ENCODE measurements around the gene ZDHHC8. TPM values are rescaled to one million over a fixed set of nuclear protein-coding genes. Genes with fewer than 3 reads are reported as not detected.

The ZDHHC8 gene
- total RNA-seq, 4 donors from 2014 or later = 14.7 to 56.5 (median 17.1) TPM

GRCh38 chr22:20133930-20134549, 2.4 kb downstream of the ZDHHC8 start:
- Histone ChIP-seq H3K27me3 (no peaks in the 10 kb centered on the region), H3K36me3 (no peaks in the 10 kb centered on the region), H3K4me1 (peaks cover 24 to 52% (median 32%) of the 10 kb centered on the region in 4 donors), H3K4me3 (no peak overlapping the region), H3K9me3 (no peaks in the 10 kb centered on the region), H3K27ac (no peak overlapping the region)
- 67 to 85% methylated on average over 1 to 9 of the region's 12 CpGs for WGBS, 2 donors (ENCODE audit: low coverage in 1 of 2)
- in situ Hi-C loops (cut with MboI; ENCODE audit: low pct_ligation_motif_present in 1 of 4, low pct_unique_long_range_greater_than_20kb in 1 of 4, low sequenced_read_pairs in 3 of 4) = no loop called here
- intact Hi-C loops (cut with DNase I; ENCODE audit: low total_unique reads) = no loop called here
- TF ChIP-seq CTCF (IDR thresholded peaks at IDR 0.05) (no peak), EP300 (IDR thresholded peaks at IDR 0.05; ENCODE audit: low read depth) (no peak)
- no peak for DNase-seq

GRCh38 chr22:20135265-20135664, 3.7 kb downstream of the ZDHHC8 start:
- Histone ChIP-seq H3K27ac (no peak overlapping the region), H3K9me3 (no peaks in the 10 kb centered on the region), H3K4me3 (no peak overlapping the region), H3K27me3 (no peaks in the 10 kb centered on the region), H3K36me3 (no peaks in the 10 kb centered on the region), H3K4me1 (peaks cover 24 to 51% (median 32%) of the 10 kb centered on the region in 4 donors)
- in situ Hi-C loops (cut with MboI; ENCODE audit: low pct_ligation_motif_present in 1 of 4, low pct_unique_long_range_greater_than_20kb in 1 of 4, low sequenced_read_pairs in 3 of 4) = no loop called here
- intact Hi-C loops (cut with DNase I; ENCODE audit: low total_unique reads) = no loop called here
- WGBS, 2 donors (ENCODE audit: low coverage in 1 of 2) = 68% methylated on average over 4 of the region's 4 CpGs; no CpG with 5 or more reads in 1 of the 2 donors
- TF ChIP-seq CTCF (IDR thresholded peaks at IDR 0.05) (no peak), POLR2AphosphoS5 (IDR thresholded peaks at IDR 0.05) (no peak), POLR2A (IDR thresholded peaks at IDR 0.05) (no peak), EP300 (IDR thresholded peaks at IDR 0.05; ENCODE audit: low read depth) (no peak)
- DNase-seq = no peak

GRCh38 chr22:20135806-20136602, 4.4 kb downstream of the ZDHHC8 start:
- H3K36me3 ChIP-seq = no peaks in the 10 kb centered on the region
- H3K27me3 ChIP-seq = no peaks in the 10 kb centered on the region
- H3K9me3 ChIP-seq = no peaks in the 10 kb centered on the region
- WGBS, 2 donors (ENCODE audit: low coverage in 1 of 2) = 86% methylated on average over 21 of the region's 25 CpGs; no CpG with 5 or more reads in 1 of the 2 donors
- no peak for DNase-seq
- no peak overlapping the region for H3K27ac ChIP-seq
- intact Hi-C loops (cut with DNase I; ENCODE audit: low total_unique reads) = no loop called here
- in situ Hi-C loops (cut with MboI; ENCODE audit: low pct_ligation_motif_present in 1 of 4, low pct_unique_long_range_greater_than_20kb in 1 of 4, low sequenced_read_pairs in 3 of 4) = no loop called here
- H3K4me3 ChIP-seq = no peak overlapping the region
- peaks cover 24 to 45% (median 32%) of the 10 kb centered on the region in 4 donors for H3K4me1 ChIP-seq
- TF ChIP-seq EP300 (IDR thresholded peaks at IDR 0.05; ENCODE audit: low read depth) = no peak
- no peak for TF ChIP-seq CTCF (IDR thresholded peaks at IDR 0.05)
- no peak for TF ChIP-seq POLR2A (IDR thresholded peaks at IDR 0.05)
- no peak for TF ChIP-seq POLR2AphosphoS5 (IDR thresholded peaks at IDR 0.05)

GRCh38 chr22:20136603-20136873, 4.9 kb downstream of the ZDHHC8 start:
- no peak overlapping the region for H3K27ac ChIP-seq
- H3K4me3 ChIP-seq = no peak overlapping the region
- no peak for TF ChIP-seq POLR2A (IDR thresholded peaks at IDR 0.05)
- TF ChIP-seq CTCF (IDR thresholded peaks at IDR 0.05) = no peak
- TF ChIP-seq EP300 (IDR thresholded peaks at IDR 0.05; ENCODE audit: low read depth) = no peak
- TF ChIP-seq POLR2AphosphoS5 (IDR thresholded peaks at IDR 0.05) = no peak
- peaks cover 24 to 45% (median 32%) of the 10 kb centered on the region in 4 donors for H3K4me1 ChIP-seq
- no peak for DNase-seq
- H3K9me3 ChIP-seq = no peaks in the 10 kb centered on the region
- H3K27me3 ChIP-seq = no peaks in the 10 kb centered on the region
- no peaks in the 10 kb centered on the region for H3K36me3 ChIP-seq
- 97% methylated on average over 5 of the region's 5 CpGs; no CpG with 5 or more reads in 1 of the 2 donors for WGBS, 2 donors (ENCODE audit: low coverage in 1 of 2)
- intact Hi-C loops (cut with DNase I; ENCODE audit: low total_unique reads) = no loop called here
- in situ Hi-C loops (cut with MboI; ENCODE audit: low pct_ligation_motif_present in 1 of 4, low pct_unique_long_range_greater_than_20kb in 1 of 4, low sequenced_read_pairs in 3 of 4) = no loop called here
